ENCODE data around the gene NOL4L. TPM values are rescaled to one million over a fixed set of nuclear protein-coding genes. Genes with fewer than 3 reads are reported as not detected.

NOL4L gene
- polyA plus RNA-seq, 3 donors, result 1.1 to 30.9 (median 2.8) TPM

- no peaks in the 10 kb centered on the region for H4K20me1 ChIP-seq (ENCODE audit: insufficient read depth, low read length)
- DNase-seq, result peak in 1 of 3 donors; percentile 20
- H2AFZ ChIP-seq (ENCODE audit: insufficient read depth, low read depth, low read length, poor library complexity, severe bottlenecking), result no peak overlapping the region
- H3K4me3 Mint-ChIP-seq, result no peak overlapping the region
- no peak for TF ChIP-seq CTCF (IDR thresholded peaks at IDR 0.05)
- H3K9me3 Mint-ChIP-seq, result peaks cover 0 to 4% (median 0%) of the 10 kb centered on the region in 7 donors
- no peaks in the 10 kb centered on the region for H3K9me3 ChIP-seq (replicated peaks in 1 of 2; ENCODE audit: control insufficient read depth in 1 of 2, insufficient read depth in 1 of 2, low read length in 2 of 2)
- no peak overlapping the region for H3K9ac ChIP-seq (ENCODE audit: insufficient read depth, low read length, poor library complexity, severe bottlenecking)
- 67% methylated on average over 3 of the region's 4 CpGs for WGBS (ENCODE audit: insufficient coverage)
- H3K79me2 ChIP-seq (ENCODE audit: insufficient read depth, low read length), result no peaks in the 10 kb centered on the region
- H3K36me3 Mint-ChIP-seq, result no peaks in the 10 kb centered on the region
- no peak overlapping the region for H3K27ac ChIP-seq (ENCODE audit: low read depth in 1 of 2, low read length in 2 of 2)
- H3K4me2 ChIP-seq (replicated peaks; ENCODE audit: extremely low read depth, low read length, poor library complexity, severe bottlenecking), result no peak overlapping the region
- peaks cover 9% of the 10 kb centered on the region for H3K4me1 Mint-ChIP-seq
- intact Hi-C loops (cut with micrococcal nuclease), result no loop called here
- H3K36me3 ChIP-seq (replicated peaks in 1 of 2; ENCODE audit: control insufficient read depth in 1 of 2, insufficient read depth in 2 of 2, low read length in 2 of 2), result no peaks in the 10 kb centered on the region
- peak overlapping the region in 1 of 7 donors; percentile 31 for H3K27ac Mint-ChIP-seq
- no peaks in the 10 kb centered on the region for H3K27me3 Mint-ChIP-seq (ENCODE audit: low read depth in 3 of 3)
- no peaks in the 10 kb centered on the region for H3K27me3 ChIP-seq (ENCODE audit: control insufficient read depth in 2 of 2, insufficient read depth in 2 of 2, low read length in 2 of 2)
- H3K4me3 ChIP-seq (replicated peaks in 1 of 3; ENCODE audit: low read depth in 2 of 3, low read length in 3 of 3), result no peak overlapping the region
- H3K4me1 ChIP-seq (ENCODE audit: control insufficient read depth in 1 of 2, insufficient read depth in 2 of 2, low read length in 2 of 2), result no peaks in the 10 kb centered on the region
Measured at GRCh38 chr20:32546918-32547752, 38.0 kb downstream of the NOL4L start.

GRCh38 chr20:32544893-32545840 is 40.0 kb downstream of the NOL4L start:
- H3K27me3 ChIP-seq (ENCODE audit: control insufficient read depth in 2 of 2, insufficient read depth in 2 of 2, low read length in 2 of 2), result no peaks in the 10 kb centered on the region
- no peaks in the 10 kb centered on the region for H3K79me2 ChIP-seq (ENCODE audit: insufficient read depth, low read length)

More at GRCh38 chr20:32544893-32545840, 40.0 kb downstream of the NOL4L start:
- Histone ChIP-seq H3K9me3 (replicated peaks in 1 of 2; ENCODE audit: control insufficient read depth in 1 of 2, insufficient read depth in 1 of 2, low read length in 2 of 2) (no peaks in the 10 kb centered on the region), H3K27ac (ENCODE audit: low read depth in 1 of 2, low read length in 2 of 2) (no peak overlapping the region), H3K4me1 (ENCODE audit: control insufficient read depth in 1 of 2, insufficient read depth in 2 of 2, low read length in 2 of 2) (peaks cover under 1 to 3% of the 10 kb centered on the region in 2 donors), H3K4me3 (replicated peaks in 1 of 3; ENCODE audit: low read depth in 2 of 3, low read length in 3 of 3) (no peak overlapping the region), H2AFZ (ENCODE audit: insufficient read depth, low read depth, low read length, poor library complexity, severe bottlenecking) (no peak overlapping the region), H3K4me2 (replicated peaks; ENCODE audit: extremely low read depth, low read length, poor library complexity, severe bottlenecking) (no peak overlapping the region), H3K36me3 (replicated peaks in 1 of 2; ENCODE audit: control insufficient read depth in 1 of 2, insufficient read depth in 2 of 2, low read length in 2 of 2) (no peaks in the 10 kb centered on the region), H4K20me1 (ENCODE audit: insufficient read depth, low read length) (no peaks in the 10 kb centered on the region), H3K9ac (ENCODE audit: insufficient read depth, low read length, poor library complexity, severe bottlenecking) (no peak overlapping the region)
- Mint-ChIP-seq H3K4me1 (peaks cover 16% of the 10 kb centered on the region), H3K9me3 (peaks cover 0 to 4% (median 0%) of the 10 kb centered on the region in 7 donors), H3K27me3 (ENCODE audit: low read depth in 3 of 3) (no peaks in the 10 kb centered on the region), H3K4me3 (no peak overlapping the region), H3K36me3 (no peaks in the 10 kb centered on the region), H3K27ac (no peak overlapping the region)
- no peak for DNase-seq
- no peak for TF ChIP-seq CTCF (IDR thresholded peaks at IDR 0.05)
- intact Hi-C loops (cut with micrococcal nuclease), result loop anchor here in 1 of 2 donors (5.0 kb wide), 1 partner anchor 32 kb away; no protein-coding TSS in a partner anchor
- WGBS (ENCODE audit: insufficient coverage), result 89% methylated on average over 13 of the region's 13 CpGs

Measured in CD14-positive monocyte (primary cell).